Fibroblast of lung (primary cell): ENCODE data around the gene ZNF765. TPM values are rescaled to one million over a fixed set of nuclear protein-coding genes. Genes with fewer than 3 reads are reported as not detected.
A peak's percentile ranks its signal among the peaks of the same experiment; 100 is the strongest.
"Not testable (repeated sequence)": the region's sequence is repeated elsewhere in the genome, so short reads cannot be mapped to it uniquely, and the experiment has no call there.

Experiments used
- DNase-seq, 2 donors: peaks; one replicate each; pipeline versions ENCODE4 v3.0.0 to v3.0.0-alpha.2; 2010; ENCODE audit warnings: low read depth in 2 of 2
- H2AFZ ChIP-seq: 2 replicates; pipeline ENCODE4 v1.5.1; 2012; ENCODE audit warnings: low read length, control low read depth, inconsistent platforms
- H3K27ac ChIP-seq: 2 replicates; pipeline ENCODE4 v1.5.1; 2011; ENCODE audit warnings: low read length, control low read depth; ENCODE audit not compliant: insufficient read depth
- H3K27me3 ChIP-seq: 2 replicates; pipeline ENCODE4 v1.5.1; 2011; ENCODE audit warnings: mild to moderate bottlenecking, low read length; ENCODE audit not compliant: control insufficient read depth, insufficient read depth
- H3K36me3 ChIP-seq: 2 replicates; pipeline ENCODE4 v1.5.1; 2011; ENCODE audit warnings: low read length; ENCODE audit not compliant: control insufficient read depth, insufficient read depth
- H3K4me1 ChIP-seq: 2 replicates; pipeline ENCODE4 v1.5.1; 2011; ENCODE audit warnings: low read length; ENCODE audit not compliant: control insufficient read depth, insufficient read depth; ENCODE audit errors: extremely low read depth
- H3K4me2 ChIP-seq: 2 replicates; pipeline ENCODE4 v1.5.1; 2011; ENCODE audit warnings: low read length, control low read depth; ENCODE audit not compliant: insufficient read depth; ENCODE audit errors: extremely low read depth
- H3K4me3 ChIP-seq, 4 experiments: fragments of 200-600 bp in 1 of 4; sonication (generic) in 1 of 4; replicated peaks in 1 of 4; 2 replicates each; pipeline ENCODE4 v1.5.1; 2011 to 2016; ENCODE audit warnings: low read length in 4 of 4, low read depth in 3 of 4, mild to moderate bottlenecking in 3 of 4, control low read depth in 2 of 4, inconsistent platforms in 1 of 4, mixed read lengths in 1 of 4; ENCODE audit not compliant: insufficient read depth in 1 of 4; ENCODE audit errors: control extremely low read depth in 1 of 4
- H3K79me2 ChIP-seq: 2 replicates; pipeline ENCODE4 v1.5.1; 2012; ENCODE audit warnings: mild to moderate bottlenecking, low read length, inconsistent platforms; ENCODE audit not compliant: control insufficient read depth, insufficient read depth
- H3K9ac ChIP-seq: 2 replicates; pipeline ENCODE4 v1.5.1; 2011; ENCODE audit warnings: mild to moderate bottlenecking, low read length, control low read depth; ENCODE audit not compliant: insufficient read depth
- H3K9me3 ChIP-seq: 2 replicates; pipeline ENCODE4 v1.5.1; 2012; ENCODE audit warnings: low read depth, low read length; ENCODE audit not compliant: control insufficient read depth, insufficient read depth
- H4K20me1 ChIP-seq: 2 replicates; pipeline ENCODE4 v1.5.1; 2011; ENCODE audit warnings: low read length; ENCODE audit not compliant: control insufficient read depth, insufficient read depth; ENCODE audit errors: extremely low read depth
- CTCF ChIP-seq, 2 donors: IDR thresholded peaks in 1 of 2; conservative IDR thresholded peaks in 1 of 2; 1 replicate in 1 of 2; 2 replicates in 1 of 2; pipeline ENCODE4 v1.5.1; 2011 to 2012; ENCODE audit warnings: low read length in 2 of 2, control low read depth in 1 of 2, inconsistent platforms in 1 of 2, low read depth in 1 of 2, mild to moderate bottlenecking in 1 of 2
- EZH2 ChIP-seq: IDR thresholded peaks from 2 replicates; pipeline ENCODE4 v1.5.1; 2012; ENCODE audit warnings: low read length, control low read depth, mild to moderate bottlenecking; ENCODE audit errors: missing control alignments
- polyA minus RNA-seq: library from RNA; depleted of rRNA, polyadenylated mRNA; stranded (reverse); fragments of >200 nt; gene quantifications from 2 replicates; pipeline ENCODE4 v1.2.3, GENCODE V29; 2011; ENCODE audit warnings: low replicate concordance
- polyA plus RNA-seq, 2 donors: library from polyadenylated mRNA; depleted of rRNA in 1 of 2; stranded (reverse) in 1 of 2; unstranded in 1 of 2; fragments of >200 nt; gene quantifications; 2 replicates each; pipeline ENCODE4 v1.2.1, GENCODE V29; 2011 to 2012; ENCODE audit warnings: missing spikeins in 1 of 2
- total RNA-seq: library from RNA; depleted of rRNA; stranded (reverse); fragments of >200 nt; gene quantifications from 2 replicates; pipeline ENCODE4 v1.2.1, GENCODE V29; 2014

Gene ZNF765
- total RNA-seq (13.1 and 14.7 TPM in 2 replicates), polyA plus RNA-seq (3.7 and 5.3 TPM in 2 replicates), polyA minus RNA-seq (3.7 and 5.4 TPM in 2 replicates)
- polyA plus RNA-seq (2012), result 3.8 and 4.0 TPM in 2 replicates

DNA sequence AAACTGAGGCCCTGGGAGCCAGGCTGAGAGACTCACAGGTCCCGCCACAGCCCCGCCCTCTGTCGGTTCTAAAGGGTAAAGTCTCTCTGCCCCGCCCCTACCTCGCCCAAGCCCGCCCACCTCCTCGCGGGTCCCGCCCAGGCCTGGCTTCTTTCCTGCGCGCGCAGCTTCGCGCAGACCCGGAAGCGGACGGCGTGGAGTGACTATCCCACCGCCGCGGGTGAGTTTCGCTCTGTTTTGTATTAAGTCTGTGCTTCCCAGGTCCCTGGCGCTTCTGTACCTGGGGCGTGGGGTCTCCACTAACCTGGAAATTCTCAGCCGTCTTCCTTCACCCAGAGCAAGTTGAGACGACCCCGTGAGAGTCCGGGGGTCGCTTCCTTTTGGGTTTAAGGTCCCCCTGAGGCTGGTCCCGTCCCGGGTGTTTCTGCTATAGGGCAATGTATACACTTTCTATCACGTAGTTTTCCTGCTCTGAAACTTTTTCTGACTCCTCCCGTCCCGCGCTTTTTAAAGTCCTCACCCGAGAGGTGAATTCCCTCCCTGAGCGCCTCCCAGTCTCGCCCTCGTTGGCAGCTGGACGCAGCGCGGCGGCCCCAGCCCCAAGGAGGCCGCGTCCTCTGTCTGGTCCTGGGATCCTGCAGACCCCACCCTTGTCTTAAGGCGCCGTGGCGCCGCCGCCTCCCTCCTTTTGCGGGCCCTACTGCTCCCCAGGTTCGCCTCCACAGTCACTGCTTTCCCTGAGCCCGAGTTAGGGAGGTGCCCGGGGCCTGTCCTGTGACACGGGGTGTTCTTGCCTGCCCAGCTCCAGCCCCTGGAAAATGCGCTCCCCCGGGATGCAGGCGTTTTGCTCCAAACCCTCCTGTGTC is at the start of gene ZNF765:
TSS of gene ZNF765 (plus strand) at position 176 of the 866 bp plus-strand sequence. CDS start 2,867 bp downstream, outside the sequence.
- TF ChIP-seq CTCF (conservative IDR thresholded peaks at IDR 0.05 in 1 of 2, IDR thresholded peaks at IDR 0.05 in 1 of 2; ENCODE audit: low read depth in 1 of 2, low read length in 2 of 2), result peak; percentile 25 to 43
- no peak for TF ChIP-seq EZH2
- Histone ChIP-seq H3K79me2 (no peaks in the 10 kb centered on the region), H4K20me1 (no peaks in the 10 kb centered on the region), H3K4me2 (peak within 1 kb of the TSS; percentile 93), H3K4me1 (no peaks in the 10 kb centered on the region), H3K9me3 (no peaks in the 10 kb centered on the region), H2AFZ (peak within 1 kb of the TSS; percentile 85), H3K36me3 (peaks cover 3% of the 10 kb centered on the region), H3K27ac (peak within 1 kb of the TSS; percentile 81), H3K4me3 (peak within 1 kb of the TSS; percentile 81 to 94 (median 86)), H3K27me3 (no peaks in the 10 kb centered on the region), H3K9ac (peak within 1 kb of the TSS; percentile 69)
- peak; percentile 90 to 91 for DNase-seq

GRCh38 chr19:53355739-53356138 is 39.2 kb upstream of the ZNF765 start:
- H4K20me1 ChIP-seq, result no peaks in the 10 kb centered on the region
- no peak overlapping the region for H3K4me3 ChIP-seq
- peaks cover 3% of the 10 kb centered on the region for H3K36me3 ChIP-seq
- DNase-seq, result no peak
- H3K9me3 ChIP-seq, result peaks cover 6% of the 10 kb centered on the region
- H3K27ac ChIP-seq, result no peak overlapping the region
- no peak overlapping the region for H3K4me2 ChIP-seq
- TF ChIP-seq EZH2, result no peak
- no peak for TF ChIP-seq CTCF (conservative IDR thresholded peaks at IDR 0.05 in 1 of 2, IDR thresholded peaks at IDR 0.05 in 1 of 2; ENCODE audit: low read depth in 1 of 2, low read length in 2 of 2)
- H3K27me3 ChIP-seq, result no peaks in the 10 kb centered on the region
- H3K79me2 ChIP-seq, result no peaks in the 10 kb centered on the region
- no peak overlapping the region for H3K9ac ChIP-seq
- no peaks in the 10 kb centered on the region for H3K4me1 ChIP-seq
- no peak overlapping the region for H2AFZ ChIP-seq

GRCh38 chr19:53357821-53358581 is 36.9 kb upstream of the ZNF765 start:
- no peaks in the 10 kb centered on the region for H3K27me3 ChIP-seq
- DNase-seq, result no peak
- H3K4me2 ChIP-seq, result no peak overlapping the region
- no peak overlapping the region for H3K4me3 ChIP-seq
- no peaks in the 10 kb centered on the region for H3K36me3 ChIP-seq
- H3K9ac ChIP-seq, result no peak overlapping the region
- no peak overlapping the region for H3K27ac ChIP-seq
- no peak overlapping the region for H2AFZ ChIP-seq
- TF ChIP-seq EZH2 (no peak), CTCF (conservative IDR thresholded peaks at IDR 0.05 in 1 of 2, IDR thresholded peaks at IDR 0.05 in 1 of 2; ENCODE audit: low read depth in 1 of 2, low read length in 2 of 2) (no peak)
- no peaks in the 10 kb centered on the region for H3K9me3 ChIP-seq
- H4K20me1 ChIP-seq, result no peaks in the 10 kb centered on the region
- H3K79me2 ChIP-seq, result no peaks in the 10 kb centered on the region
- H3K4me1 ChIP-seq, result no peaks in the 10 kb centered on the region

- not testable (repeated sequence) for DNase-seq, H3K9me3 ChIP-seq, H3K4me2 ChIP-seq
These were observed 34.9 kb upstream of the ZNF765 start for GRCh38 chr19:53360056-53360455.

More at GRCh38 chr19:53360056-53360455, 34.9 kb upstream of the ZNF765 start:
- H3K4me3 ChIP-seq, H2AFZ ChIP-seq, H3K27me3 ChIP-seq, H4K20me1 ChIP-seq, H3K9ac ChIP-seq, H3K27ac ChIP-seq, H3K4me1 ChIP-seq, H3K79me2 ChIP-seq, H3K36me3 ChIP-seq: not testable (repeated sequence)
